Tibial artery (tissue), 4 donors: Measurements from ENCODE around the gene VPS50.

Experiments
- DNase-seq, 2 donors: peaks; one replicate each; pipeline ENCODE4 v3.0.0-alpha.2; 2019
- H3K27ac ChIP-seq, 2 donors: fragments of 200-600 bp; sonication (generic) in 1 of 2; 1 replicate in 1 of 2; 2 replicates in 1 of 2; pipeline ENCODE4 v1.5.1; 2018 to 2019; ENCODE audit warnings: mild to moderate bottlenecking in 1 of 2
- H3K27me3 ChIP-seq, 2 donors: fragments of 200-600 bp; sonication (generic) in 1 of 2; one replicate each; pipeline versions ENCODE4 v1.5.1 to v1.6.0; 2016 to 2019
- H3K36me3 ChIP-seq, 3 donors: fragments of 200-600 bp; sonication (generic) in 2 of 3; one replicate each; pipeline ENCODE4 v1.5.1; 2016 to 2019; ENCODE audit warnings: mild to moderate bottlenecking in 2 of 3
- H3K4me1 ChIP-seq, 4 donors: fragments of 200-600 bp; sonication (generic) in 2 of 4; 1 replicate in 3 of 4; 2 replicates in 1 of 4; pipeline ENCODE4 v1.5.1; 2016 to 2019
- H3K4me3 ChIP-seq, 2 donors: fragments of 200-600 bp; sonication (generic) in 1 of 2; 1 replicate in 1 of 2; 2 replicates in 1 of 2; pipeline ENCODE4 v1.5.1; 2018 to 2019; ENCODE audit warnings: mild to moderate bottlenecking in 2 of 2
- H3K9me3 ChIP-seq, 3 donors: fragments of 200-600 bp; sonication (generic) in 1 of 3; one replicate each; pipeline ENCODE4 v1.5.1; 2016 to 2019
- CTCF ChIP-seq, 2 experiments: fragments of 200-600 bp in 1 of 2; fragments of 450-650 bp in 1 of 2; IDR thresholded peaks; one replicate each; pipeline ENCODE4 v1.5.1; 2017 to 2019; ENCODE audit warnings: antibody characterized with exemption in 2 of 2, mild to moderate bottlenecking in 1 of 2, moderate library complexity in 1 of 2
- intact Hi-C: fragments of 100-400 bp; cut with DNase I; formaldehyde crosslinking; loops from one replicate; pipeline ENCODE4 v1.15.0; 2023; ENCODE audit warnings: low total_unique reads

Gene VPS50

GRCh38 chr7:93196336-93196735, 35.8 kb upstream of the VPS50 start:
- H3K4me3 ChIP-seq: no peak overlapping the region
- no peak for DNase-seq
- no peaks in the 10 kb centered on the region for H3K9me3 ChIP-seq
- no peak for TF ChIP-seq CTCF (IDR thresholded peaks at IDR 0.05)
- H3K27me3 ChIP-seq: no peaks in the 10 kb centered on the region
- intact Hi-C loops: no loop called here
- H3K4me1 ChIP-seq: no peaks in the 10 kb centered on the region
- no peaks in the 10 kb centered on the region for H3K36me3 ChIP-seq
- H3K27ac ChIP-seq: no peak overlapping the region

- intact Hi-C loops: no loop called here
- Histone ChIP-seq H3K27ac (no peak overlapping the region), H3K27me3 (no peaks in the 10 kb centered on the region), H3K4me3 (no peak overlapping the region), H3K36me3 (no peaks in the 10 kb centered on the region), H3K4me1 (no peaks in the 10 kb centered on the region), H3K9me3 (no peaks in the 10 kb centered on the region)
- TF ChIP-seq CTCF (IDR thresholded peaks at IDR 0.05): no peak
- DNase-seq: no peak
Measured at GRCh38 chr7:93198472-93198871, 33.7 kb upstream of the VPS50 start.

GRCh38 chr7:93202594-93203250, 29.4 kb upstream of the VPS50 start:
- H3K27ac ChIP-seq: no peak overlapping the region
- H3K36me3 ChIP-seq: no peaks in the 10 kb centered on the region
- no peaks in the 10 kb centered on the region for H3K27me3 ChIP-seq
- no peaks in the 10 kb centered on the region for H3K9me3 ChIP-seq
- H3K4me1 ChIP-seq: no peaks in the 10 kb centered on the region
- DNase-seq: no peak
- no peak for TF ChIP-seq CTCF (IDR thresholded peaks at IDR 0.05)
- intact Hi-C loops: no loop called here
- H3K4me3 ChIP-seq: no peak overlapping the region

GRCh38 chr7:93203496-93203895, 28.7 kb upstream of the VPS50 start:
- Histone ChIP-seq H3K4me3 (no peak overlapping the region), H3K27ac (no peak overlapping the region), H3K36me3 (no peaks in the 10 kb centered on the region), H3K4me1 (no peaks in the 10 kb centered on the region), H3K27me3 (no peaks in the 10 kb centered on the region), H3K9me3 (no peaks in the 10 kb centered on the region)
- intact Hi-C loops: no loop called here
- DNase-seq: no peak
- TF ChIP-seq CTCF (IDR thresholded peaks at IDR 0.05): no peak

GRCh38 chr7:93205046-93205445, 27.1 kb upstream of the VPS50 start:
- no peaks in the 10 kb centered on the region for H3K9me3 ChIP-seq
- no peak for TF ChIP-seq CTCF (IDR thresholded peaks at IDR 0.05)
- no peaks in the 10 kb centered on the region for H3K36me3 ChIP-seq
- intact Hi-C loops: no loop called here
- H3K27me3 ChIP-seq: no peaks in the 10 kb centered on the region
- H3K4me3 ChIP-seq: no peak overlapping the region
- H3K4me1 ChIP-seq: no peaks in the 10 kb centered on the region
- DNase-seq: no peak
- no peak overlapping the region for H3K27ac ChIP-seq
